GM12801 (cell line): Measurements from ENCODE around the gene SAMD4B.

Experiments
- CTCF ChIP-seq: IDR thresholded peaks from one replicate; pipeline ENCODE4 v1.5.1; 2011; ENCODE audit warnings: control low read depth; ENCODE audit not compliant: insufficient read length; ENCODE audit errors: extremely low read depth

The SAMD4B gene

GRCh38 chr19:39356073-39356472 is 13.9 kb downstream of the SAMD4B start:
- TF ChIP-seq CTCF = no peak

- no peak for TF ChIP-seq CTCF
These were observed 14.4 kb downstream of the SAMD4B start for GRCh38 chr19:39356647-39357046.

GRCh38 chr19:39359026-39359425 is 16.8 kb downstream of the SAMD4B start:
- TF ChIP-seq CTCF = no peak

GRCh38 chr19:39360599-39360998 is 18.4 kb downstream of the SAMD4B start:
- TF ChIP-seq CTCF = no peak

- TF ChIP-seq CTCF = no peak
These were observed 20.7 kb downstream of the SAMD4B start for GRCh38 chr19:39362682-39363657.

- TF ChIP-seq CTCF = no peak
These were observed 21.8 kb downstream of the SAMD4B start for GRCh38 chr19:39363901-39364457.

GRCh38 chr19:39365531-39365930 is 23.3 kb downstream of the SAMD4B start:
- TF ChIP-seq CTCF = no peak
